Measurements from ENCODE around the gene ZBTB17.
A peak's percentile ranks its signal among the peaks of the same experiment; 100 is the strongest.

Gene ZBTB17

DNA sequence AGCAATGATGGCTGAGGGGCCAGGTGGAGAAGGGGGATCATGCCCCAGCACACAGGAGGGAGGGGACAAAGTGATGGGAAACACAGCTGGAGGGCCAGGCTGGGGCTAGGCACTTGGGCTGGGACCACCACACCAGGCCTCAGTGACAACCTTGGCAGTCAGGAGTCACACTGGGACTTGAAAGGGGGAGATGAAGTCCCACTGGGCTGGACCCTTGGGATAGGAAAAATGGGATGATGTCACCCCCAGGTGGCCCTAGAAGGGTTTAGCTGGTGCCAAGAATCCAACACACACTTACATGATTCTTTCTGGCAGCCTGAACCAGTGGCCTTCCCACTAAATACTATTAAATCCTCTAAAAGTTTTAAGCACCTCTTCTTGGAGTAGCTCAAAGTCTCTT is 17.1 kb downstream of the ZBTB17 start:
- peak; percentile 36 for DNase-seq

DNA sequence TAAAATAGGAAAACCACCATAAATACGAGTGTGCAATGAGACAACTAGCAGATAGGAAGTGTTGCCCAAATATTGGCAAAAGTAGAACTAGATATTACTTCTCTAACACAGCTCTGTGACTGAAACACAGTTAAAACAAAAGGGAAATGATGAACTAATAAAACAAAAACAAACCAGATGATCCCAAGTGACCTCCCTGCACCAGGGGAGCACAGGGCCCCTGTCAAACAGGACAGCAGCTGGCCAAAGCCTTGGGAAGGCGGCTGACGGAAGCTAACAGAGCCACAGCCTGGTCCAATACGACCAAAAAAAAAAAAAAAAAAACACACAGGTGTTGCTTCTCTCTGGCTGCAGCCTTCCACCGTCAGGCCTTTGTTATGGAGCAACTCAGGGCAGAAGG is 17.8 kb downstream of the ZBTB17 start:
- DNase-seq: no peak

DNA sequence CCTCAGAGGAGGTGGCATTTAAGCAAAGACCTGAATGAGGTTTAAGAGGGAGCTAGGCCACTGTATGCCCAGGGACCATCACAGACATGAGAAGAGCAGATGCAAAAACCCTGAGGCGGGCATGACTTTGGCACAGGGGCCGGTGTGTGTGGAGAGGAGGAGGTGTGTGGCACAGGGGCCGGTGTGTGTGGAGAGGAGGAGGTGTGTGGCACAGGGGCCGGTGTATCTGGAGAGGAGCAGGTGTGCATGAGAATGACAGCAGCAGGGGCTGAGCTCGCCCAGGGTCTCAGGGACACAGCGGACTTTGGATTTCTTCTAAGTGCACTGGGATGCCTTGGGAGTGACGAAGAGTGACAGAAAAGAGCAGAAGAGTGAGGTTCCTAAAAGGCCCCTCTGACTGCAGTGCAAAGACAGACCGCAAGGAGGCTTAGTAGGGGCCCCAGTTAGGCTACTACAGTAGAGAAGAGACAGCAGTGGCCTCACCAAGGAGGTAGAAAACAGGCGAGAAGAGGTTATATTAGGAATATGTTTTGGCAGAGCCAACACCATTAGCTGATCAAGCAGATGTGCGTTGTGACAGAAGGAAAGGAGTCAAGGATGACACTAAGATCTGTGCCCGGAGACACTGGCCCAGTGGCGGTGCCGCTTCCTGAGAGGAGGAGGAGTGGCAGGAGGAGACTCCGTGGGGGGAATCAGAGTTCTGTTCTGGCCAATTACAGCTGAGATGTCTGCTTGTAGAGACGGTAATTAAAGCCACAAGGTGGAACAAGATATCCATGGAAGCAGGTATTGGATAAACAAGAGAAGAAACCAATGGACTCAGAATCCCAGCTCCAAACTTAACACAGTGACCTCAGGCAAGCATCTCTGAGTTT is 18.4 kb downstream of the ZBTB17 start:
- DNase-seq: no peak

- DNase-seq: peak; percentile 56
Measured at GRCh38 chr1:15956150-15956549, 19.8 kb downstream of the ZBTB17 start.

GRCh38 chr1:15955552-15955951 is 20.3 kb downstream of the ZBTB17 start:
- no peak for DNase-seq

DNA sequence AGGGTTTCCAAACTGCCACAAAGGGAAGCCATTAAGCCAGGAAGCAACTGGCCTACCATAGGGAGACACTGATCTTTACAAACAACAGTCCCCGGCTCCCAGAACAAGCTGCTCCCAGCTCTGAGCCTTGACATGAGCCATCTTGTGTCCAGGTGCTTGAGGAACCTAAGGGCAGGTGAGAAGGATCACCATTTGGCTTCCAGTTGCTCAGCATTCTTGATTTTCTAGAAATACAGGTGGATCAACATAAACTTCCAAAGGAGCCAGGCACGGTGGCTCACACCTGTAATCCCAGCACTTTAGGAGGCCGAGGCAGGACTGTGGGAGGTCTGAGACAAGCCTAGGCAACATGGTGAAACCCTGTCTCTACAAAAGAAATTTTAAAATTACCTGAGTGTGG is 21.6 kb downstream of the ZBTB17 start:
- no peak for DNase-seq

DNA sequence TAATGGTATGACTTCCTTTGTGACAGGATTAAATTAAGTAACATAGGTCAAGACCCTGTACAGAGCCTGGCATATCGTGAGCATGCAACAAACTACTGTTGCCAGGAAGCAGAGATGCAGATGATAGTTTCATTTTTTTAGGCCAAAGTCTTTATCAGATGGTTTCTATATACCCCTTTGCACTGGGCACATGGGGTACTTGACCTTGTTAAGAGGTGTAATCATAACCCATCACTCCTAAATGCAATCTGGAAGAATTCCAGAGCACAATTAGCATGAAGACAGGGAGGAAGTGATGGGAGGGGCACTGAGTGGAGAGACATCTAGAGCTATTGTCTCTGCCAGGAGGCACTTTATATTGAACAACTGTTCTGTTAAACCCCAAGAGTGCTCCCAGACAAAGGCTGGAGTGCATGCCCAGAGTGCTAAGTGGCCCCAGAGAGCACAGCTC is 22.1 kb downstream of the ZBTB17 start:
- no peak for DNase-seq

DNA sequence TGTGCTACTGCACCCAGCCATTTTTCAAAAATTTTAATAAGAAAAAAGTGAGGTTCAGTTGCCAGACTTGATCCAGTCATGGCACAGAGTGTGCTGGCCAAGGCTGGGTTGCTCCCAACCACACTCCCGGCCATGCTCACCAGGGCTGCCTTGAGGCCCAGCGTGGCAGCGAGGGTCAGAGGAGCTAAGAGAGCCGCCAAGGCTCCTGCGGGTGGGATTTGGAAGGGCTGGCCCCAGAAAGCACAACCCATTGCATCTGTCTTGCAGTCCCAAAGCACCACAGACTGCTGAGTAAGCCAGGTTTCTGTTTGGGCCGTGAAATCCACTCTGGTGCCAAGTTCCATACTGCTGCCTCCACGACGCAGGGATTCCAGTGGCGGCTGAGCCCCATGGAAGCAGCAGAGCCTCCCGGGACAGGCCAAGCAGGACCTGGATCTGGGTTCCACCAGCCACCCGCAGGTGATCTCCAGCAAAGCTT is 22.6 kb downstream of the ZBTB17 start:
- peak; percentile 34 for DNase-seq

DNA sequence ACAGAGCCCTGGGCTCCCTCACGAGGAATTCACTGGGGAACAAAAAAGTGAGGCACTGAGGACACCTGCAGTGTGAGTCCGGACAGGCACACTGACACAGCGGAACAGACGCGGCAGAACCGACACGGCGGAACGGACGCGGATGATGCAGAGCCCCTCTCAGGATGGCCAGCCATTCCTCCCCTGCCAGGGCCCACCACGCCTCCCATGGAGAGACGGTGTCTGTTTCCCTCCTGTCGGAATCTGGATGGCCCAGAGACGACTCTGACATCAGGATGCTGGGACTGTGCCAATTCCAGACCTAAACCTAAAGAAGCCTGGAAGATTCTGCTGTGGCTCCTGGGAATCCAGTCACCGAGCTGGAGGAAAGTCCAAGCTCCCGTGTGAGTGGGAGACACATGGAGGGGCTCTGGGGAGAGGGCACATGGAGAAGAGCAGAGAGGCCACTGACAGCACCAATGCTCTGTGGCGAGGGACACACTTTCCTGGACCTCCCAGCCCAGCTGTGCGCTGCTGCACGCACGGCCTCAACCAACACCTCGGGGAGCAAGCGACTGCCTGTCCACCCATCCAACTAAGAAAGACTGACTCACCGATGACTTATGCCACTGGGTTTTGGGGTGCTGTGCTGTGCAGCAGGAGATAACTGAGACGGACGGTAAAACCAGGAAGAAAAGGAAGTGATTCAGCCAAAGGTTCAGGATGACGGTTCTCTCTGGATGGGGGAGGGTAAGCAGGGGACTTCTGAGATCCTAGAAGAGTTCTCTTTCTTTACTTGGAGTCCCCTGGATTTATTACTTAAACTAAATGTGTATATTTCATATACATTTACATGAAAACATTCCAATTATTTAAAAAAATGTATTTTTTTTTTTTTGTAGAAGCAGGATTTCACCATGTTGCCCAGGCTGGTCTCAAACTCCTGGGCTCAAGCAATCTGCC is 23.3 kb downstream of the ZBTB17 start:
- DNase-seq: peak; percentile 96

DNA sequence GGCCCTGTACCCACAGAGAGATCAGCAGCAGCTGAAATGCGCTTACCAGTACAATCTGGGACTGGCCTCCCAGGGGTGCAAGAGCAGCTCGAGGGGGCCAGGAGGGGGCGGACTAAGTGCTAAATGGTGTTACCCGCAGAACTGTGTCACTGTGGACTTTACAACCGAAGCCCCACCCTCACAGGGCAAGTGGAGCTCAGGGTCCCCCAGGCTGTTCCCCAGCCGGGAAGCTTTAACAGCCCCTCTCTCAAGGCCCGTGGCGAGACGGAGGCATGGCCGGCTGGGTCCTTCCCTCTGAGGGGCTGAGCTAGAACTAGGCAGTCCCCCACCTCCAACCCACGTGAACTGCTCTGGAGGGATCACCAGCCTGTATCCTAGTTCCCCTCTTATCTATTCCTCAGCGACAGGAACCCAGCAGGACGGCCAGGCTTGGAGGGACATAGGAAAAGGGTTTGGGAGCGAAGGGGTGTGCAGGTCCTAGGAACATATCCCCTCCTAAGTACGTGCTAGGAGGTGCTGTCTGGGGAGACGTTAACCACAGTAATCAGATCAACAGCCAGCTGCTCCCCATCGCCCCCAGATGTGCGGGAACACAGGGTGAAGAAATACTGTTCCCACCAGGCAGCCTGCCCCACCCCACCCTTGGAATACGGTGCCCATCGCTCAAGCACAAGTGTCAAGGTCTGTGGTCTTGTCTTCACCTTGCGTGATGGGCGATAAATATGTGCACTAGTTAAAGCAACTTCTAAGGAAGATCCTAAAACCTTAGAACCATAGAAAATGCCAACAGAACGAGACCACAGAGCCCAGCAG is 24.4 kb downstream of the ZBTB17 start:
- DNase-seq: no peak

- DNase-seq: peak; percentile 69
Measured at GRCh38 chr1:15950763-15951295, 25.1 kb downstream of the ZBTB17 start.

GRCh38 chr1:15950302-15950701 is 25.6 kb downstream of the ZBTB17 start:
- no peak for DNase-seq

DNA sequence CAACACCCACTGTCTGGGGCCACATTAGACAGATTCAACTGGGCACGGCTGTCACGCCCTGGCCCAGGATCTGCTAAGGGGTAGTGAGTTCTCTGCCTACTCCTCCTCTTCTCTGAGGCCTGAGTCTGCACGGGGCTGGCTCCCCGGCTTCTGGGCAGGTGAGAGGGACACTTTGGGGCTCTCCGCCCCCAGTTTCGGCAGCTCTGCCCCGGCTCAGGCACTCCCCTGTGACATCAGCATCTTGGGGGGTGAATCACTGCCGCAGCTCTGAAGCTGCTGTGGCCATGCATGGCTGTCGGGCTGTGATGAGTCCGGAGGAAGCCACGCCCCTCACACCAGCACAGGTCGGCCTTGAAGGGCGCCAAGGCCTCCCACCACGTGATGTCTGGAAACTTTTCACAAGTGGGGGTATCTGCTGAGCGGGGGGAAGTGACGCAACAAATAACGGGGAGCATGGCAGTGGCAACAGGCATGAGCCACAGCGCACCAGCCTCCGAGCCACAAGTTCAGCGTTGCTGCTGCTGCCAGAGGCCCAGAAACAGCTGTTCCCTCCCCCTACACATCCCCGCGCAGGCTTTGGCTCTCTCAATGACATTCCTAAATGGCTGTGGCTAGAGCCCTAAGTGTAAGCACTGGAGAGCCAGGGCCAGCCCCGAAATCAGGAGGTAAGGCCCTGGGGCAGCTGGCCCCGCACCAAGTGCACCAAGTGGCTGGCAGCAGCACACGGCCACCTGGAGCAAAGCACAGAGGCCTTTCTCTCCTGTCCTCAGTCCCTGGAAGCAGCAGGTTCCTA is 26.3 kb downstream of the ZBTB17 start:
- DNase-seq: peak; percentile 96

DNA sequence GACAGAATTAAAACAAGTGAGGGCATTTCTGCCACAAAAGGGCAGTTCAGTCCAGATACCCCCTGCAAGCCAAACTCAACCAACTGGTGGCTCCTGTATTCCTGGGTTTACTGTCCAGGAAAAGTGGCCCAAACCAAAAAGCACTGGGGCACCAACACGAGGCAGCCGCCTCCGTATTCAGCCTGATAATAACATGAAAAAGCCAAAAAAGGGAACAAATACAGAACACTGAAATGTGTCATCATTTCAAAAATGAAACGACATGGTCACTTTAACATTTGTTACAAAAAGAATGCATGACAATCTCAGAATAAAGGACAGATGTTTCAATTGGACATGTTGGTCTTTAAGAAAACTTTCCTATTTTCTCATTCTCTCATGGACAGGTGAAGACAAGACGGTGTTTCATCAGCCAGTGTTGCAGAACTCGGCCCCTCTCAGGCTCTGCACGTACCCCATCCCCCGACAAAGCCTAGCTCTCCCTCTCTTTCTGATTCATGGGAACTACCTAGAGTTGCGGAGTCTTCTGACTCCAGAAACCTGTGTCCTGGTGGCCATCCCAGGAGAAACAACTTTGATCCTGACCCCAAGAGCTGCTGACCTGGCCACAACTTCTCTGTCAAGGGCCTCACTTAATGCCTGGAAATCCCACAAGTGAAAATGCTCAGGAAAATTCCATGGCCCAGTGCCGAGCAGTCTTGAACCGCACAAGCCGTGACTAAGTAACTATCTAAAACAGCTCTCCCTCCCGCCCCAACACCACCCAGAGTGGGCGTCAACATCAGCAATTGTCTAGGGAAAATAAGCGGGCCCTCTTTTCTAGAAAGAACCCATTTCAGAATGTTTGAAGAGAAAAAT is 27.1 kb downstream of the ZBTB17 start:
- DNase-seq: peak; percentile 92

DNA sequence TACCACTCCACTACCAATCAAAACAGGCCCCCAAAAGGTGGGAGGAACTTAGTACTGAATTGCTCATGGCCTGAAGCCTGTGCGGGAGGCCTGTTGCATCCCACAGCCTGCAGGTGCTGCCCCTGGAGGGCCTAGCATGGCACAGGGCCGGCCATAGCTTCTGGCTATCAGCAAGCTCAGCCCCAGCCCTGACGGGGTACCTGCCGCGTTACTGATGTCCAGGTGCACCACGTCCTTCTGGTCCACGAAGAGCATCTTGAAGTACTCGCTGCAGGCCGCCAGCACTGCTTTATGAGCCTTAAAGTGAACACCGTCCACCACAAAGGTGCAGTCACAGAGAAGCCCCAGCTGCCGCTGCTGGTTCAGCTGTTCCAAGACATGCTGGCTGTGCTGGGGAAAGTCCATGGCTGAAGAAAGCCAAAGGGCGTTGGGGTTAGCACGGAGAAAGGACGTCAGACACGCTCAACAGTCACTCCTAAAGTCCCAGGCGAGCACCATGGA is 27.8 kb downstream of the ZBTB17 start:
- no peak for DNase-seq

DNA sequence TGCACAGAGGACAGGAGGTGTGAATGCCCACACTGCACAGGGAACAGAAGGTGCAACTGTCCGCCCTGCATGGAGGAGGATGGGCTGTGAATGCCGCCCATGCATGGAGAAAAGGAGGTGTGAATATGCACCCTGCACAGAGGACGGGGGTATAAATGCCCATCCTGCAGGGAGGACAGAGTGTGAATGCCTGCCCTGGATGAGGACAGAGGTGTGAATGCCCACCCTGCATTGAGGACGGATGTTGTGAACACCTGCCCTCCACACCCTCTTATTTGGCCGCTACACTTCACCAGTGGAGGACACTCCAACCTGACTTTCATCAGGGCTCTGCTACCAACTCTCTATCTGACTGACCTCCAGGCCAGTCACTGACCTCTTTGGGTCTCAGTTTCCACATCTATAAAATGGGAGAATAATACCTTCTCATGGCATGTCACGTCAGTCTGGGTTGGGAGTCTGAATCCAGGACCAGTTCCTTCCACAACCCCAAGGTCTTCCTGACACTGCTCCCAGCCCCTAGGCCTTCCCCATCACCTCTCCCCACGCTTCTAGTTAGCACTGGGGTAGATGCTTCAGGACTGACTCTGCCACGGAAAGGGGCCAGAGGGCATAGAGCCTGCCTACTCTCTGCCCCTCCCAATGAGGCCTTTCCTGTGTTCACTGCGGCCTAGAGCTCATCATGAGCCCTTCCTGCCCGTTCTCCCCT is 28.4 kb downstream of the ZBTB17 start:
- no peak for DNase-seq

DNA sequence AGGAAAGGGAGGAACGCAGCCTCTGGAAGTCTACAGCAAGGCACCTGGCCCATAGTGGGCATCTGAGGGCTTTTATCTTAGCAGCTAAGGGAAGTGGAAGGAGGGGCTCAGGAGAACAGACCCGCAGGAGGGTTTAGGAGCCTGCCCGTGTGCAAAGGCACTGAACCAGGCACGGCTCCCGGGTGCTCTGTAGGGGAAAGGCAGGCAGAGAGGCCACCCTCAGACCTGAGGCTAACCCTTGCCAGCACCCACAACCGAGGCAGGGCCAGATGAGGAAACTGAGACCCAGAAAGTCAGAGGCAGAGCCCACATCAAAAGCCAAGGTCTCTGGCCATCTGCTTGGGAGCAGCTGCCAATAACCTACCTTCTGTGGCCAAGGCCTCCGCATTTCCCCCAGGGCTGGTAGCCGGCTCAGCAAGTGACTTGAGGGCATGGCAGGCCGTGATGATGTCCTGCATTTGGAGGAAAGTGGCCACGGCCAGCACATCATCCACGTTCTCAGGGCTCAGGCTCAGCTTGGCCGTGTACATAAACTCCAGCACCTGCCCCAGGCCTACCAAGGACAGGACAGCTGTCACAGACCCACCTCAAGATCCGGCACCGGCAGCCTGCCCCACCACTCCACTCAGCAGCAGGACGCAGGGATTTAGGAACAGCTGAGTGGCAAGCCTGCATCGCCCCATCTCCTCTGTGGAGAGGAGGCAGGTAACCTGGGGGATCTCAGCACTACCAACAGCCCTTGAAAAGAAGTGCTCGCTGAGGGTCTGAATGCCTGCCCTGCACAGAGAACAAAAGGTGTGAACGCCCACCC is 29.1 kb downstream of the ZBTB17 start:
- no peak for DNase-seq

DNA sequence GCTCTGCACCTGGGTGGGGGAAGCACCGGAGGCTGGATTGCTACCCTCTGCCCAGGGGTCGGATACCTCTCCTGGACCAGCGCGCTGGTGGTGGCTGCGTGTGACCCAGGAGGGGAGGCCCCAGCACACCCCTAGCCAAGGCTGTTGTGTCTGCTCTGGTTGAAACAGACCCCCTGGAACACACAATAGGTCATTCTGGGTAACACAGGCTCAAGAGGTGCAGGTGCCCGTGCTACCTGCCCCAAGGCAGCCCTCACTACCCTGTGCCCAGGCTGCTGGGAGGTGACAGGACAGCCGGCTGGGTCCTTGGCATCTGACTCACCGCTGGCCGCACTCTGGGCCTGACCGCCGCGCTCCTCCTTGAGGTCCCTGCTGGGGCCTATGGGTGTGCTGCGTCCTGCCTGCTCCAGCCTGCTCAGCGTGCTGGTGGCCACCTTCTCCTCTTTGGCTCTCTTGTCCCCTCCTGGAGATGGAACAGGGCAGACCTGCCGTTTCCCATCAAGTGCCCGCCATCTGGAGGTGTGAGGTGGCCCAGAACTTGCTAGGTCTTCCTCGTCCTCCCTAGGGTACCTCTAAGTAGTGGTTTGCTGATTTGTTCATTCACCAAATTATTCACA is 30.0 kb downstream of the ZBTB17 start:
- no peak for DNase-seq
